GM13976 (cell line): ENCODE data around the gene SCGB1D4.
"Not testable (repeated sequence)": the region's sequence is repeated elsewhere in the genome, so short reads cannot be mapped to it uniquely, and the experiment has no call there.

Source experiments
- DNase-seq: peaks from one replicate; pipeline ENCODE4 v3.0.0; 2012; ENCODE audit warnings: low spot score
- CTCF ChIP-seq: IDR thresholded peaks from 2 replicates; pipeline ENCODE4 v1.5.1; 2012; ENCODE audit warnings: borderline replicate concordance, mild to moderate bottlenecking; ENCODE audit not compliant: insufficient read depth; ENCODE audit errors: extremely low read depth, missing control alignments, control extremely low read depth
- in situ Hi-C: fragments of 300-500 bp; cut with MboI; formaldehyde crosslinking; loops from one replicate; pipeline ENCODE4 v1.12.0; 2022; ENCODE audit warnings: low sequenced_read_pairs, mixed read lengths, inconsistent platforms; ENCODE audit not compliant: unreplicated experiment

Gene SCGB1D4

DNA sequence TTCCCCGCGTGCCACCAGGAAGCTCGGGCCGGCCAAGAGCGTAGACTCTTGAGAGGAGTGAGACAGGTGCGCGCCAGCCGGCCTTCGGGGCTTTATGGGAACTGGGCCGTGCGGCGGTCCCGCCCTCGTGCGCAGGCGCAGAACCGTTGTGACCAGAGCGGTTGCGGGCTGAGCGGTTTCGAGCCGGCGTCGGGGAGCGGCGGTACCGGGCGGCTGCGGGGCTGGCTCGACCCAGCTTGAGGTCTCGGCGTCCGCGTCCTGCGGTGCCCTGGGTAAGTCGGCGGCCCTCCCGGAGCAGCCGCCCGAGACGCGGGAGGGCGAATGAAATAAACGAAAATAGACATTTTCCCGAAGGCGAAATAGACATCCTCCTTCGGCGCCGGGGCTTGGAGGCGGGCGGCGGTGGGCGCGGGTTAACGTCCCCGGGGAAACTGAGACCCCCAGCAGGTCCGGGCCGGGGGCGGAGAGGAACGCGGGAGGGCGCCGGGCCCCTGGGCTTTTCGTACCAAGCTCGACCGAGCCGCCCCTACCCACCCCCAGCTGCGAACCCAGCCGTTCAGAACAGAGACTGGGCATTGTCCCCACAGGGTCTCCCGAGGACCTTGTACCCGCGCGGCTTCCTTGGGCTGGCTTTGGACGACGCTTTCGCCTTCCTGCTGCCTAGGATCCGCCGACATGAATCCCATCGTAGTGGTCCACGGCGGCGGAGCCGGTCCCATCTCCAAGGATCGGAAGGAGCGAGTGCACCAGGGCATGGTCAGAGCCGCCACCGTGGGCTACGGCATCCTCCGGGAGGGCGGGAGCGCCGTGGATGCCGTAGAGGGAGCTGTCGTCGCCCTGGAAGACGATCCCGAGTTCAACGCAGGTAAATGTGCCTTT, 38.7 kb upstream of the SCGB1D4 start, which contains the start of gene ASRGL1:
Gene ASRGL1 (plus strand): TSS at position 146 of the 879 bp plus-strand sequence. CDS start 530 bp downstream, at position 676.
- TF ChIP-seq CTCF, result no peak
- peak; percentile 83 for DNase-seq
- in situ Hi-C loops, result no loop called here

GRCh38 chr11:62336949-62337302, 38.1 kb upstream of the SCGB1D4 start:
- DNase-seq, in situ Hi-C loops: not testable (repeated sequence)

DNA sequence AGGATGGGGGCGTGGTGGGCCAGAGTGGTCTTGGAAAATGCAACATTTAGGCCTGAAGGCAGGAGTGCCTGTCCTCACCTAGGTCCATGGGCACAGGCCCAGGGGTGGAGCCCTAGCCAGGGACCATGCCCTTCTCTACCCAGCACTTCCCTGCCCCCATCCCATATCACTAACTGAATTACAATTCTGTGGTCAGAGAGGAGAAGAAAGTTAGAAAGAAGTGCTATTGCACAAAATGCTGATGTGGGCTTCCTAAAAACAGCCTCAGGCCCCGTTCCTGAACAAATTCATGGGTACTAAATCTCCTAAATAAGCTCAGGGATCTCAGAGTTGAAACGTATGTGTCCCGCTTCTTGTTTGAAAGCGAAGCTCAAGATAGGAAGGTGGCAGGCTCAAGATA, 34.9 kb upstream of the SCGB1D4 start:
- DNase-seq, result no peak
- no peak for TF ChIP-seq CTCF

DNA sequence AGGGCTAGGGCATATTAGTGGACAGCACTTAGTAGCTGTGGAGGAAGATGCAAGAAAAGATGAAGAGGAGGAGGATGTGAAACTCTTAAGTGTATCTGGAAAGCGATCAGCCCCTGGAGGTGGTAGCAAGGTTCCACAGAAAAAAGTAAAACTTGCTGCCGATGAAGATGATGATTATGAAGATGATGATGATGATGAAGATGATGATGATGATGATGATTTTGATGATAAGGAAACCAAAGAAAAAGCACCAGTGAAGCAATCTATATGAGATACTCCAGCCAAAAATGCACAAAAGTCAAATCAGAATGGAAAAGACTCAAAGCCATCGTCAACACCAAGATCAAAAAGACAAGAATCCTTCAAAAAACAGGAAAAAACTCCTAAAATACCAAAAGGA, 32.4 kb upstream of the SCGB1D4 start:
- in situ Hi-C loops, DNase-seq: not testable (repeated sequence)

More for the DNA sequence above, 34.9 kb upstream of the SCGB1D4 start:
- in situ Hi-C loops, result no loop called here

GRCh38 chr11:62327541-62327940, 28.7 kb upstream of the SCGB1D4 start:
- in situ Hi-C loops, result loop anchor here (10.0 kb wide), 1 partner anchor 47 kb away; no protein-coding TSS in a partner anchor

DNA sequence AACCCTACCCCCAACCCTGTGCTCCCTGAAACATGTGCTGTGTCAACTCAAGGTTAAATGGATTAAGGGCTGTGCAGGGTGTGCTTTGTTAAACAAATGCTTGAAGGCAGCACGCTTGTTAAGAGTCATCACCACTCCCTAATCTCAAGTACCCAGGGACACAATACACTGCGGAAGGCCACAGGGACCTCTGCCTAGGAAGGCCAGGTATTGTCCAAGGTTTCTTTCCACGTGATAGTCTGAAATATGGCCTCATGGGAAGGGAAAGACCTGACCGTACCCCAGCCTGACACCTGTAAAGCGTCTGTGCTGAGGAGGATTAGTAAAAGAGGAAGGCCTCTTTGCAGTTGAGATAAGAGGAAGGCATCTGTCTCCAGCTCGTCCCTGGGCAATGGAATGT, 27.8 kb upstream of the SCGB1D4 start:
- not testable (repeated sequence) for DNase-seq
- in situ Hi-C loops, result loop anchor here (10.0 kb wide), 1 partner anchor 48 kb away; no protein-coding TSS in a partner anchor

More at GRCh38 chr11:62327541-62327940, 28.7 kb upstream of the SCGB1D4 start:
- DNase-seq, result not testable (repeated sequence)

GRCh38 chr11:62325781-62326180, 26.9 kb upstream of the SCGB1D4 start:
- DNase-seq, result not testable (repeated sequence)
- in situ Hi-C loops, result loop anchor here (10.0 kb wide), 1 partner anchor 49 kb away; no protein-coding TSS in a partner anchor

- DNase-seq, result peak; percentile 74
- TF ChIP-seq CTCF, result peak; percentile 75
- in situ Hi-C loops, result loop anchor here (10.0 kb wide), 1 partner anchor 50 kb away; no protein-coding TSS in a partner anchor
Measured at GRCh38 chr11:62324731-62325556, 26.1 kb upstream of the SCGB1D4 start.

DNA sequence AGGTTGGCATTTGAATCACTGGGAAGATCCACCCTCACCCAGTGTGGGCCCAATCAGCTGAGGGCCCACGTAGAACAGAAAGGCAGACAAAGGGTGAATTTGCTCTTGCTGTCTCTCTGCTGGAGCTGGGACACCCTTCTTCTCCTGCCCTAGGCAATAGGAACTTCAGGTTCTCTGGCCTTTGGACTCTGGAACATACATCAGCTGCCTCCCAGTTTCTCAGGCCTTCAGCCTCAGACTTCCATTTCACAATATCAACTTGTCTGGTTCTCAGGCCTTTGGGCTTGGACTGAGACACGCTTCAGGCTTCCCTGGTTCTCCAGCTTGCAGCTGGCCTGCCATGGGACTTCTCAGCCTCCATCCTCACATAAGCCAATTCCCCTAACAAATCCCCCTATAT, 23.6 kb upstream of the SCGB1D4 start:
- no peak for DNase-seq
- no peak for TF ChIP-seq CTCF
- in situ Hi-C loops, result loop anchor here (10.0 kb wide), 1 partner anchor 52 kb away; no protein-coding TSS in a partner anchor
